Measurements from ENCODE around the gene HCAR2. TPM values are rescaled to one million over a fixed set of nuclear protein-coding genes. Genes with fewer than 3 reads are reported as not detected.
"Not testable (repeated sequence)": the region's sequence is repeated elsewhere in the genome, so short reads cannot be mapped to it uniquely, and the experiment has no call there.

The HCAR2 gene
- 21.4 and 93.8 TPM in 2 replicates for total RNA-seq (ENCODE audit: low replicate concordance)
- long read RNA-seq, transcript HCAR2-201 (1 exons, 2,051 nt) = major isoform, 1,354 of 1,370 reads
- long read RNA-seq, partial matches to known transcripts = 0 of 1,370 reads
- long read RNA-seq, other reads (novel, unspliced or antisense) = 16 of 1,370 reads

DNA sequence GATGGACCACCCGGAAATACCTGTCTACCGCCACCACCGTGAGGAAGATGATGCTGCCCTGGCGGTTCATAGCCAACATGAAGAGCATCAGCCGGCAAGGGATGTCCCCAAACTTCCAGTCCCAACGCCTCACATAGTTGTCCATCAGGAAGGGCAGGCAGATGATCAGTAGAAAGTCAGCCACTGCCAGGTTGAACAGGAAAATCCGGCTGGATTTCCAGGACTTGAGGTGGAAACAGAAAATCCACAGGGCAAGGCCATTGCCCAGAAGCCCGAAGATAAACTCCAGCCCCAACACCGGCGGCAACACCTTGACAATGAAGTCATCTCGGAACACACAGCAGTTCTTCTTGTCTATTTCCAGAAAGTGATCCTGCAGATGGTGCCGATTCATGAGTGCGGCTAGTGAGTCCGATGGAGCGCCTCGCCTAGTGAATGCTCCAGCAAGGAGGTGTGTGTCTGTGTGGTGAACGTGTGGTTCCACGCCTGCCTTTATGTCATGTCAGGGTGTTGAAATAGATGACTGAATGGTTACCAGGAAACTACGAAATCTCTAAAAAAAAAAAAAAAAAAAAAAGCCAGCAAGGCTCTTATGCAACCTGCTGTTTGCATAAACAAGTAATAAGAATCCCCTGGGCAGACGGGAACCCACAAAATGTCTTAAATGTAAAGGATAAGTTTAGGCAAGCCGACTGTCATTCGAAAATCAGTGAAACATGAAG is at the start of gene HCAR2:
Gene HCAR2, minus strand, starts transcription at position 468 of the 722 bp plus-strand sequence. Its CDS starts 74 bp downstream, at position 394.
- not testable (repeated sequence) for H3K9me3 Mint-ChIP-seq; DNase-seq (ENCODE audit: extremely low spot score, unreplicated experiment); H3K36me3 Mint-ChIP-seq; H3K27me3 Mint-ChIP-seq; H3K4me1 Mint-ChIP-seq (ENCODE audit: unreplicated experiment)
- H3K27ac Mint-ChIP-seq = peak within 1 kb of the TSS; percentile 86
- peak within 1 kb of the TSS; percentile 85 for H3K4me3 Mint-ChIP-seq

DNA sequence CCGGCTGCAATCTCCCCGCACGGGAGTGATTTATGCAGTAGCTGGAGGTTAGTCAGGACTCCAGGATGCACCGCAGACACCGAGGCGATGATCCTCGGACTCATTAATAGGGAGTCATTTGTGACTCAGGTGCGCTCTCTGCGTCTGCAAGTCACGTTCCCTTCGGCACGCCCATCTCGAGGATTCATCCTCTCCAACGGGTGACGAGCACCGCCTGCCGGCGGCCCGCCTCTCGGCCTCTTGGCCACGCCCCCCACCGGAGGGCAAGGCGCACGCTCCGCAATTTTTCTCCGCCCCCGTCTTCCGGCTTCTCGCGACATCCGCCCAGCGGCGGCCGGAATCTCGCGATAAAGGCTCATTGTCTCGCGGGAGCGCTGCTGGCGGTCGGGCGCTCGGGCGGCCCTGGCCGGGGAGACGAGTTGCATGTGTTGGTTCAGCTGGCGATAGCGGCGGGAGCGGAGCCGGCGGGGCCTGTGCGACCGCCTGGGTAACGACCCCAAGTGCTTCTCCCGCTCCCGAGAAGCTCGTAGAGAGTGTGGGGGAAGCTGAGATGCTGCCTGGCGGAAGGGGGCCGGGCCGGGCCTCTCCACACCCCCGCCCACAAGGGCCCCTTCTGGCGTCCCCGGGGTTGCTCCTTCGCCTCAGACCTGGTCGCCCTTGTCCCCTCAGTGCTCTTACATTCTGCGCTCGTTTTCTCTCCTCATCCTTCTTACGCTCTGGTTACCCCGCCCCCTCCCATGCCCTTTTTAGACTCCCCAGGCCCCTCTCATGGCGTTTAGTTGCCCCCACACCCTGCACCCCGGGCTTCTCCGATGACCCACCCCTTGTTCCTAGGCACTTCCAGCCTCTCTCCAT is 49.5 kb upstream of the HCAR2 start, which contains the start of gene DENR:
Gene DENR, plus strand, starts transcription at position 361 of the 855 bp plus-strand sequence. CDS start 878 bp downstream, outside the sequence.
- Mint-ChIP-seq H3K4me1 (ENCODE audit: unreplicated experiment) (peaks cover 39% of the 10 kb centered on the region), H3K27me3 (no peaks in the 10 kb centered on the region), H3K4me3 (peak within 1 kb of the TSS; percentile 96), H3K27ac (peak within 1 kb of the TSS; percentile 98), H3K36me3 (peaks cover 33% of the 10 kb centered on the region), H3K9me3 (peaks cover 4% of the 10 kb centered on the region)
- DNase-seq (ENCODE audit: extremely low spot score, unreplicated experiment) = peak; percentile 100
- TF ChIP-seq, protein P1, sequence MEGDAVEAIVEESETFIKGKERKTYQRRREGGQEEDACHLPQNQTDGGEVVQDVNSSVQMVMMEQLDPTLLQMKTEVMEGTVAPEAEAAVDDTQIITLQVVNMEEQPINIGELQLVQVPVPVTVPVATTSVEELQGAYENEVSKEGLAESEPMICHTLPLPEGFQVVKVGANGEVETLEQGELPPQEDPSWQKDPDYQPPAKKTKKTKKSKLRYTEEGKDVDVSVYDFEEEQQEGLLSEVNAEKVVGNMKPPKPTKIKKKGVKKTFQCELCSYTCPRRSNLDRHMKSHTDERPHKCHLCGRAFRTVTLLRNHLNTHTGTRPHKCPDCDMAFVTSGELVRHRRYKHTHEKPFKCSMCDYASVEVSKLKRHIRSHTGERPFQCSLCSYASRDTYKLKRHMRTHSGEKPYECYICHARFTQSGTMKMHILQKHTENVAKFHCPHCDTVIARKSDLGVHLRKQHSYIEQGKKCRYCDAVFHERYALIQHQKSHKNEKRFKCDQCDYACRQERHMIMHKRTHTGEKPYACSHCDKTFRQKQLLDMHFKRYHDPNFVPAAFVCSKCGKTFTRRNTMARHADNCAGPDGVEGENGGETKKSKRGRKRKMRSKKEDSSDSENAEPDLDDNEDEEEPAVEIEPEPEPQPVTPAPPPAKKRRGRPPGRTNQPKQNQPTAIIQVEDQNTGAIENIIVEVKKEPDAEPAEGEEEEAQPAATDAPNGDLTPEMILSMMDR (conservative IDR thresholded peaks at IDR 0.05) = peak; percentile 76

DNA sequence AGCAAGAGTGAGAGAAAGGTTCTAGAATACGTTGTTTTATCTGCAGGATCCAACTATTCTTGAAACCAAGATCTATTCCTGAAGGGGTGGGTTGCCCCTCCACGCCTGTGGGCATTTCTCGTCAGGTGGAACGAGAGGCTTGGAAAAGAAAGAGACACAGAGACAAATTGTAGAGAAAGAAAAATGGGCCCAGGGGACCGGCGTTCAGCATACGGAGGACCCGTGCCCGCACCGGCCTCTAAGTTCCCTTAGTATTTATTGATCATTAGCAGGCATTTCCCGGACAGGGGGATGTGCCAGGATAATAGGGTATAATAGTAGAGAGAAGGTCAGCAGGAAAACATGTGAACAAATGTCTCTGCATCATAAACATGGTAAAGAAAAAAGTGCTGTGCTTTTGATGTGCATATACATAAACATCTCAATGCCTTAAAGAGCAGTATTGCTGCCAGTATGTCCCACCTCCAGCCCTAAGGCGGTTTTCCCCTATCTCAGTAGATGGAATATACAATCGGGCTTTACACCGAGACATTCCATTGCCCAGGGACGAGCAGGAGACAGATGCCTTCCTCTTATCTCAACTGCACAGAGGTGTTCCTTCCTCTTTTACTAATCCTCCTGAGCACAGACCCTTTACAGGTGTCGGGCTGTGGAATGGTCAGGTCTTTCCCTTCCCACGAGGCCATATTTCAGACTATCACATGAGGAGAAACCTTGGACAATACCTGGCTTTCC is 47.8 kb upstream of the HCAR2 start:
- H3K4me3 Mint-ChIP-seq = peak overlapping the region; percentile 96

DNA sequence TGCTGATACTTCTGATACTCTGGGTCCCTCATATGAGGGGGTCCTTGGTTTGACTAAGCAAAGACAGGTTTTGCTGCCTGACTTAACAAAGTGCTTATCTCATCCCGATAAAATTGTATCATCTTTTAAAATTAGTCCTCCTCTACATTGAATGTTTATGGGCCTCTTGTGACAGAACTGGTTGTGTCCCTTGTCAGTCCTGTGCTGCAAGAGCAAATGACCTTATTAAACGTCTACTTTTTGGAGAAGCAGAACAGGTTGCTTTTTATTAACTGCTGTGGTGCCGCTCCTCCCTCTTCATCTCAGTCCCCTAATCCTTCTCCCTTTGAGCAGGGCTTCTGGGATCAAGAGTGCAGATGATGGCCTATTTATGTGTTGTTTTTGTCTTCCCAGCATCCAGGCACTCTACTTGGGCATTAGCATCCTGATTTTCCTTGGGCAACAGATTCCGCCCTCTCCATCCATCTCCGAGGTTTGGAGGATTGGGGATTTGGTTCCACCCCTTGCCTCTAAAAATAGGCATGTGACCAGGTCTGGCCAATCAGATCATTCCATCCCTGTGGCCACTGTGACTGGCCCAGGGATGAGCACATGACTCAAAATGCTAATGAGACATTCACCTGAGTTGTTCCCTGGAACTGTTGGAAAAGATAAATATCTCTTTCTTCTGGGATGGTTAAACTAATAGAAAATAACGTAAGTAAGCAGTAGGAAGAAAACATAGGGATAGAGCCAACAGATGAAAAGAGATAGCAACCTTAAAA is 46.6 kb upstream of the HCAR2 start:
- H3K36me3 Mint-ChIP-seq = peaks cover 11% of the 10 kb centered on the region

More for the DNA sequence above, 47.8 kb upstream of the HCAR2 start:
- Mint-ChIP-seq H3K36me3 (peaks cover 18% of the 10 kb centered on the region), H3K27ac (peak overlapping the region; percentile 98), H3K4me1 (ENCODE audit: unreplicated experiment) (peaks cover 39% of the 10 kb centered on the region)
- H3K9me3 Mint-ChIP-seq; DNase-seq (ENCODE audit: extremely low spot score, unreplicated experiment); H3K27me3 Mint-ChIP-seq: not testable (repeated sequence)

DNA sequence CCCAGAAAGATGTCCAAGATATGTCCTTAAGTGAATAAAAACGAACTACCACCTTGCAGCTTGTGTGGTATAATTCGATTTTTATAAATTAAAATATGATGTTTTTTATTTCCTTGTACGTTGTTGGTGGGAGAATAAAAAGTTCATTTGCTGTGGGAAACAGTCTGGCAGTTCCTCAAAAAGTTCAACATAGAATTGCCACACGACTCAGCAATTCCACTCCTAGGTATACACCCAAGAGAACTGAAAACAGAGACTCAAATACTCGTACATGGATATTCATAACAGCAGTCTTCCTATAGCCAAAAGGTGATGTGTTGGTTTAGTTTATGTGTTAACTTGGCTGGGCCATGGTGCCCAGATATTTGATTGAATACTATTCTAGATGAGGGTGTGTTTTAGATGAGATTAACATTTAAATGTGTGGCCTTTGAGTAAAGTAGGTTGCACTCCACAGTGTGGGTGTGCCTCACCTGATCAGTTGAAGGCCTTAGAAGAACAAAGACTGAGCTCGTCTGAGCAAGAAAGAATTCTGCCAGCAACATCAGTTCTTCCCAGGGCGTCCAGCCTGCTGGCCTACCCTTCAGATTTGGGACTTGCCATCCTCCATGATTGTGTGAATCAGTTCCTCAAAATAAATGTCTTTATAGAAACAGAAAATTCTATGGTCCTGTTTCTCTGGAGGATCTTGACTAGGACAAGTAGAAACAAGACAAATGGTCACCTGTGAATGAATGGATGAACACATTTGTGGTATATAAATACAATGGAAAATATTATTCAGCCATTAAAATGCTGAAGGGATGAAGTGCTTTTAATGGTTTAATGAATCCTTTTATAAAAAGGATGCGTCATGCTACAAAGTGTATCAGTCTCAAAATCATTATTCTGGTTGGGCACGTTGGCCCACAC is 44.3 kb upstream of the HCAR2 start:
- Mint-ChIP-seq H3K27me3 (no peaks in the 10 kb centered on the region), H3K36me3 (no peaks in the 10 kb centered on the region), H3K27ac (no peak overlapping the region), H3K4me1 (ENCODE audit: unreplicated experiment) (peaks cover 23% of the 10 kb centered on the region), H3K9me3 (peaks cover 4% of the 10 kb centered on the region), H3K4me3 (no peak overlapping the region)
- TF ChIP-seq, protein P1 (conservative IDR thresholded peaks at IDR 0.05) = no peak
- no peak for DNase-seq (ENCODE audit: extremely low spot score, unreplicated experiment)

More for the DNA sequence above, 46.6 kb upstream of the HCAR2 start:
- H3K27ac Mint-ChIP-seq = peak overlapping the region; percentile 89
- no peak for DNase-seq (ENCODE audit: extremely low spot score, unreplicated experiment)
- H3K4me3 Mint-ChIP-seq = peak overlapping the region; percentile 85
- no peaks in the 10 kb centered on the region for H3K27me3 Mint-ChIP-seq
- peaks cover 4% of the 10 kb centered on the region for H3K9me3 Mint-ChIP-seq
- H3K4me1 Mint-ChIP-seq (ENCODE audit: unreplicated experiment) = peaks cover 35% of the 10 kb centered on the region
- TF ChIP-seq, protein P1 (conservative IDR thresholded peaks at IDR 0.05) = no peak

All from type B pancreatic cell (in vitro differentiated cells).